NCI-H345 (cell line): ENCODE results near the gene CETN2.
"Not testable (repeated sequence)": the region's sequence is repeated elsewhere in the genome, so short reads cannot be mapped to it uniquely, and the experiment has no call there.

Experiments used
- DNase-seq: peaks from one replicate; lab custom pipeline; 2025; lab: John Stamatoyannopoulos, UW

CETN2 gene

DNA sequence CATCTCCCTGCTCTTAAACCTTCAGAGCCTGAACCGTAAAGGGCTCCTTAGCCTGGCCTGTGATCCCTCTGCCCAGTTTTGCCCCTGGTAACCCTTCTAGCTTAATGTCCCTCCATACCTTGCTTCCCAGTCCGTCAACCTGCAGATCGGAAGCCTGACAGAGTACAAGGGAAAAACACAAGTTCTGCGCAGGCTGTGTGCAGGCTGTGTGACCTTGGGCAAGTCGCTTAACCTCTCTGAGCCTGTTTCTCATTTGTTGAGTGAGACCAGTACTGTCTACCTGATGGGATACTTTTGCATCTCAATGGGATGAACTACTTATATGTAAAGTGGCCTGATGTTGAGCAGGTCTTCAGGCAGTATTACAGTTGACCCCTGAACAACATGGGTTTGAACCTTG lies 2.0 kb upstream of the CETN2 start:
- no peak for DNase-seq

DNA sequence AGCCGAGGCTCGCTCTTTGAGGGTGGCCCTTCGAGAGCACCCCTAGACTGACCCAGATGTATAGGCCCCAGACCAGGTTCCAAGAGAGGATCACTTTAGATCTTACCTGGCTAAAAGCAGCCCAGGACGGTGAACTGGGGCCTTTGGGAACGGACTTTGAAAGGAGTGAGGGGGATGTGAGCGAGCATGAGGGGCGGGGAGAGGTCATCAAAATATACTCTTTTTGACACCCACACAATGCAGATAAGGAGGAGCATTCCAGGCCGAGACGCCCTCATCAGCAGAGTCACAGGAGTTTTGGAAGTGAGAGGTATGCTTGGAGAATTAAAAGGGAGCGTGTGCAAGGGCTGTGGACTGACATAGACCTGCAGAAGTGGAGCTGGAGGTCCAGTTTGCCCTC lies 834 bp upstream of the CETN2 start:
- no peak for DNase-seq

DNA sequence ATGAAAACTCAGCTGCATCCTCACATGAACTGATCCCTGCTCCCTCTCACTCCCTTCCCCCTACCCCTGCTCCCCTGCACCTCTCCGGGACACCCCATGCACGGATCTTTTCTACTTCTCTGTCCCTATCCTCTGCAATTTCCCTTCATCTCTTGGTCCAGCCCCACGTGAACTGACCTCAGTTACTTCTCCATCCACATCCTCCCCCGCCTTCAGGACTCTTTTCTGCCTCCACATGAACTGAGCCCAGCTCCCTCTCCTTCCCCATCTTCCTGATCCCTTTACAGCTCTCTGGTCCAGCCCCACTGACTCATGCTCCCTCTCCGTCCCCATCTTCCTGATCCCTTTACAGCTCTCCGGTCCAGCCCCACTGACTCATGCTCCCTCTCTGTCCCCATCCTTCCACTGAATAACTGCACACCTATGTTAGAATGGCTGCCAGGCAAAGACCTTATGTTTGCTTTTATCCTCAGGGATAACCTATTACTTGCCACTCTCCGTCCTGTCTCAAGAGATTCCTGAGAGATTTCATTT lies 5.6 kb downstream of the CETN2 start:
- no peak for DNase-seq

DNA sequence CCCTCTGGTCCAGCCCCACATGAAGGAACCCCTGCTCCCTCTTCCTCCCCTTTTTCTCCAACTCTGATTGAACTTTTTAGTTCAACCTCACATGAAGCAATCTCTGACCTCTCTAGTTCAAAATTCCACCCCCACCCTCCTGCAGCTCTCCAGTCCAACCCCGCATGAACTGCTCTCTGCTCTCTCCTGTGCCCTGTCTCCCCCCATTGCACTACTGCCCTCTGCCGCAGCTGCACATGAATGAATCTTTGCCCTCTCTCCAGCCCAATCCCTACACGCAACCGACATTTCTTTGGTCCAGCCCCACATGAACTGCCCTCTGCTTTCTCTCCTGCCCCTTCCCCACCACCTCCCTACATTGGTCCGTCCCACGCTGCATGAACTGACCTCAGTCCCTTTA lies 6.9 kb downstream of the CETN2 start:
- DNase-seq = no peak

DNA sequence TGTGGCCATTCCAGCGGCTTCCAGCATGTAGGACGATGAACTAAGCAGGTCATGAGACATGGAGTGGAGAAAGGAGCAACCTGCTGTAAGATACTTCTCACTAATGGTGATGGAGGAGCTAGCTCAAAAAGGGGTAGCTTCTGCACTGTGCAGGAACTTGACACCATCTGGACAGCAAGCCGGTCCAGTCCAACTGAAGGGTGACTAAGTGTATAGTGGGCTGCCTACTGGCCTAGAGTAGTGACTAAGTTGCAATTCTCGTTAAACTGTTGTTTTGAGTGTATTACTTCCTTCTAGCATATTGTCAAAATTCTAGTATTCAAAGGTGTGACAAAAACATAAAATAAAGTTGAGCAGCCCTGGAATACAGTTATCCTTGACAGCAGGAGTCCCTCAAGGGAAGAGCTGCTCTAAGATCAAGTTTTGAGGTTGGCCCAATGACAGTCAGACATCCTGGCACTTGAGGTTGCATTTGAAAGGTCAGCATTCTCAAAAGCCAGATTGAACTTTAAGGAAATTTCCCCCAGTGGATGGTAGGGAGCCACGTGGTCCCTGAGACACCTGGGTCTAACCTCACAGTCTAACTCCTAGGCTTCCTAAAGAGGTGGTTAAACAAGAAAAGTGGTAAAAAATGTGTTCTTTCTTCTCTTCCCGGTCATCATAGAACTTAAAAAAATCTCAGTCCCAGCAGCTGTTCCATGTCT lies 8.0 kb downstream of the CETN2 start:
- no peak for DNase-seq

DNA sequence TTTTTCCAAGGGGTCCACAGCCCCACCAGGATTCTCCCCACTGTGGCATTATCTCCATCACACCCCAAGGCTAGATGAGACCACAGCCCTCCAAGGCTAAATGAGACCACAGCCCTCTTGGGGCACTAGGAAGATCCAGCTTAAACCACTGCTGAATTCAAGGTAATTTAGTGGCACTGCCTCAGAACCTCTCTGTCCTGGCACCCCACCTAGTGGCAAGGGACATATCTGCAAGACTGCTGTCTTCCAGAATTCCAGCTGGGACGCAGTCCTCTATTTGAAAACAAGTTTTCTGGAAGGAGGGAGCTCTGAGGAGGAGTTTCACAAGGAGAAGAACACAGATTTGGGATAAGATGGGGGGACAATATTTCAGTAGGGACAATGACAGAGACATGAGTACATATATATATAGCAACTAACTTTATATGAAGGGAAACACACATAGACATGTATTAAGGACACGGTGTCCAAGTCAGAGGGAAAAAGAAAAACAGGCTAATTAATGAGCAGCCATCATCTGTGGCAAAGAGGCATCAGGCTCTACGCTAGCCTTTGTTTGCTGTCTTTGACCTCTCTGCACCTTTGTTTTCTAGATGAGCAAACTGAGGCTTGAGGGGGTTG lies 9.3 kb downstream of the CETN2 start:
- peak; percentile 7 for DNase-seq

DNA sequence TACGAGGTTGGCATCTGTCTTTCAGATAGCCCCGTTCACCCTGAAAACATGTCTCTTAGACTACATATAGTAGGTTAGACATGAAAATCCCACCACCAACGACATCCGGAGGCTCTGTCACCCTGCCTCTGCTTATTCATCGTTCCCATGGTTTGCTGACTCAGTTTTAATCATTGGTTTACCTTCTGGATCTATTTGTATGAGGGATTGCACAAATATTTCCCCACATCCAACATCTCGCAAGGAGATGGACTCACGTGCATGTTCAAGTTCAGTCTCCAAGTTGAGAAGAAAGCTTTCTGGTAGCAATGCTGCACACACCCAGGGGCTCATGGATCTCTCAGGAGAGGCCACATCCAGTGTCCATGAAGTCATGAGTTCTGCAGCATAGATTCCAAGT lies 10.8 kb downstream of the CETN2 start:
- no peak for DNase-seq

DNA sequence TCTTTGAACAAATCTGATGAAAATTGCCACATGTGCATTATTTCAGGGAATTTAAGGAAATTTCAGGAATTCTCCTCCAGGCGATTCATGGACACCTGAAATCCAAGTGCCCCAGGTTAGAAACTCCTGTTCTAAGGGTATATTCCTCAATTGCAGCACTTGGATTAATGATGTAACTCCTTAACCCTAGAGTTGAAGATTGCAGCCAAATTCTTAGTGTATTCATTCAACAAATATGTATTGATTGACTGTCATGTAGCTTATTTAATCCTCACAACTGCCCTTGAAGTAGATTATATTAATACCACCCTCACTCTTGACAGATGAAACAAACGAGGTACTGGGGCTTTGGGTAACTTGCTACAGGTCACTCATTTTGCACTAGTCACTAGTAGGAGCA lies 11.3 kb downstream of the CETN2 start:
- DNase-seq = no peak

DNA sequence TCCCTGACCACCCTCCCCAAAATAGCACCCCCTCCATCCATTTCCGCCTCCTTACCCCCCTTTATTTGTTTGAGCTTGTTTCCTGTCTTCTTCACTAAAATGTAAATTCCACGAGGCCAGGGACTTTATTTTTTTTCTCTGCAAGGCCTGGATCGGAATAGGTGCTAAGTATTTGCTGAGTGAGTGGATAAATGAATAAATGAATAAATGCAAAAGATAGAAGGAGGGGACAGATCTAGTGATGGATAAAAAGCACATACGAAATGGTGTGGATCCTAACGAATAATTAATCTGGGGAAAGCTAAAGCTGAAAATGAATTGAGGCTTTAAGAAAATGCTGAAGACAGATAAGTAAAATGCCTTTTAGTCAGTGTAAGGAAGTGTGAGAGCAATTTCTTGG lies 12.2 kb downstream of the CETN2 start:
- DNase-seq = no peak

DNA sequence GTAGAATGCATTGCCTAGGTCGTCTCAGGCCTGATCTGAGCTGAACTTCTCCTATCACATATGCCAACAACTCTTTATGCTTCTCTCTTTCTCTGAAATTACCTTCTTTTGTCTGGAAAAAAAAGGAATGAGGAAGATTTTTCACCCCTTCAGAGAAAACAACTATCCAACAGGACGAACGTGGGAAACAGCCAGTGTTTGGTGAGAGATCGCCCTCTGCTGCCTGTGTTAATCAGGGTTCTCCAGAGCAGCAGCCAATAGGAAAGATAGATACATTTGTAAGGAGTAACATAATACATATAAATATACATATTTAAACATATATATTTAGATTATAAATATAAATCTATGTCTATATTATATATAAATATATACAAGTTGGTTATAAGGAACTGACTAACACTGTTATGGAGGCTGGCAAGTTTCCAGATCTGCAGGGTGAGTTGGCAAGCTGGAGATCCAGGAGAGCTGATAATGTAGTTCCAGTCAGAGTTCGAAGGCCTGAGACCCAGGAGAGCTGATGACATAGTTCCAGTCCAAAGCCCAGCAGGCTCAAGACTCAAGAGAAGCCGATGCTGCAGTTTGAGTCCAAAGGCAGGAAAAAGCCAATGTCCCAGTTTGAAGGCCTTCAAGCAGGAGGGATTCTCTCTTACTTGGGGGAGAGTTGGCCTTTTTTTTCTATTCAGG lies 13.3 kb downstream of the CETN2 start:
- DNase-seq = no peak

DNA sequence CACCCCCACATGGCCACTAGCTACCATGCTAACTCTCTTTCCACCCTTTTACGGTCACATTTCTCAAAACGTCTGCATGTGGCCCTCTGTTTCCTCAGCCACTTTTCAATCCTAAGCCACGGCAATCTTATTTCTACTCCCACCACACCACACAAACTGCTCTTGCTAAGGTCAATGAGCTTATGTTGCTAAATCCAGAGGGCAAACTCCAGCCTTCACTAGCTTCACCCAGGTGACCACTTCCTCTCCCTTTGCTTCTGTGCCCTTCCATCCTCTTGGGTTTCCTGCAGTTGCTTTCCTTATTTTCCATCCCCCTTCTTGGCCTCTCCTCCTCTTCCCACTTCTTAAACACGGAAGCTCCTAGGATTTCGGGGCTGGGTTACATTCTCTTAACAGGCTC lies 16.5 kb downstream of the CETN2 start:
- no peak for DNase-seq

DNA sequence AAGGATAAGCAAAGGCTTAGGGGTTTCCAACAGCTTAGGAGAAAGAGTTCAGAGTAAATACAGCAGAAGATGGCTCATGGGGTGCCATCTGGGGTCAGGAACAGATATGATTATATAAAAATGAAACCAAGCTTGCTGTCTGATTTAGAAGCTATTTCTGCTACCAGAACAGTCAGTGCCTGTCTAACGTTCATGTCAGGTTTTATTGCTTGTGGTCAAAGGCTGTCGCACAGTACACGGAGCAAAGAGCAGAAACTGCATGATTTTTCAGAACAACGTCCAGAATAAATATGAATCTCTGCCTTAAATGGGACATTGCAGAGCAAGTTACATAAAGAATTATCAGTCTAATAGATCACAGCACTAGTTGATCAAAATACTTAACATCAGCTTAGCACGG lies 17.4 kb downstream of the CETN2 start:
- no peak for DNase-seq

DNA sequence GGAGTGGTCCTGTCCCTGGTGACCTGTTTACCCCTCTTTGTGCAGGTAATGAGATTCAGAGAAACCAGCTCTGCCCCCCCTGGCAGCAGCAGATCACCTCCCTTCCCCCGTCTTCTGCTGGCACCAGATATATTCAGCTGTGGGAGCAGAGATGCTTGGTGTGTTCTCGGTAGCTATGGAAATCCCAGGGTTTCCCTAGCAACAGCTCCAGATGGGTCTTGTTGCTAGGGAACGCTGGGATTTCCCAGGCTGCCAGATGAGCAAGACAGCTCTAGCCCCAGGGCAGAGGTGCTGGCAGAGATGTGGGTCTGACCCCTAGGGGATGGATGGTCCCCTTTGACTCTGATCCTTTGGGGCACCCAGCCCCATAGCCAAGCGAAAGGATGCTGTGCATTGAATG lies 20.2 kb downstream of the CETN2 start:
- DNase-seq = no peak

DNA sequence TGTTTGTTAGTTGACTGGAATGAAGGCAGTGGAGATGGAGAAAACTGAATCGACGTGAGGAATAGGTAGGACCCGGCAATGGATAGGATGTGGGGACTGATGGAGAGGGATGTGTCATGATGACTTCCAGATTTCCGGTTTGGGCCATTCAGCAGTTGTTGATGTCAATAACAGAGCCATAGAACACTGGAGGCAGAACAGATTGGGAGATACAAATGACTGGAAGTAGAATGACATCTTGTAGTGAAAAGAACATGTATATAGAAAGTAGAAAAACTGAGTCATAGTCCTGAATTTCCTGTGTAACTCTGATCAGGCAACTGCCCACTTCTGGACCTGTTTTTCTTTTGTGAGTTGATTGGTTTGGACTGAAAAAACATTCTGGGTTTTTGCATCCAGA lies 24.5 kb downstream of the CETN2 start:
- no peak for DNase-seq

DNA sequence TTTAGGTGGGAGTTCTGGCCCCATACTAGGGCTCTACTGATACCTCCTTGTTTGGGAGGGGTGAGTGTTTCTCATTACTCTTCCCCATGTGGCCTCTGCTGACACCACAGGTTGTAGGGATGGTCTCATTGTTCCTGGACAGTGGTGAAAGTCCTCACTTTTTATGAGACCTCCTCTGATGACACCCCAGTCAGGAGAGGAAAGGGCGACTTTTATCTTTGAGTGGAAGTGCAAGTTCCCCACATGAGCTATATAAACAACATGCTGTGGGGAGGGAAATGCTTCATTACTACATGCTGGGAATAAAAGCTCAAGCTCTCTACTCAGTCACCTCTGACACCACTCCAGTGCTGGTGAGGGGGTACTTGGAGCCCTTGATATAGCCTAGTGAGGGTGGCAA lies 31.6 kb downstream of the CETN2 start:
- DNase-seq = no peak

DNA sequence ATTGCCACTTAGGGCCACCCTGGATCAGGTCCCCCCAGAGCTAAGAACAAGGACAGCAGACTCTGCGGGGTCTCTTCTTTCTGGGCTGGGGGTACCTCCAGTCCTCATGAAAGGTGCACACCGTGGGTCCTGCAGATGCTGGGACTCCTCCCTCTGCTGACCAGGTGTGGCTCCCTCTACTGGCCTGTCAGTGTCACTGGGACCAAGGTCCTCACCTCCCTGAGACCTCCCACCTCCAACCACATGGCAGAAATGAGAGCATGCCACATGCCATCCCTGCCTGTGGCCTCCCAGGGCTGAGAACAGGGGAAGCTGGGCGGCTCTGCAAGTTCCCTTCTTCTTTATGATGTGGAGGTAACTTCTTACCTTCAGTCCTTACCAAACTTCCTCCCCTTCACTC lies 43.5 kb downstream of the CETN2 start:
- not testable (repeated sequence) for DNase-seq
